A673 (cell line): Measurements from ENCODE around the gene PDHB.

Experiments
- EZH2 ChIP-seq: fragments of 200-600 bp; sonication (generic); IDR thresholded peaks from 2 replicates; pipeline ENCODE4 v1.6.1; 2017; ENCODE audit warnings: borderline replicate concordance, low read depth, mild to moderate bottlenecking, mixed read lengths, antibody characterized with exemption, low read length; ENCODE audit not compliant: poor library complexity, severe bottlenecking
- TF ChIP-seq, protein P1 (sequence below): fragments of 300-800, 200-600 bp; sonication (generic); conservative IDR thresholded peaks from 2 replicates; pipeline ENCODE4 v1.5.1; 2017; ENCODE audit warnings: low read depth, mild to moderate bottlenecking, antibody characterized with exemption, low read length, moderate library complexity, mixed read lengths

DNA sequence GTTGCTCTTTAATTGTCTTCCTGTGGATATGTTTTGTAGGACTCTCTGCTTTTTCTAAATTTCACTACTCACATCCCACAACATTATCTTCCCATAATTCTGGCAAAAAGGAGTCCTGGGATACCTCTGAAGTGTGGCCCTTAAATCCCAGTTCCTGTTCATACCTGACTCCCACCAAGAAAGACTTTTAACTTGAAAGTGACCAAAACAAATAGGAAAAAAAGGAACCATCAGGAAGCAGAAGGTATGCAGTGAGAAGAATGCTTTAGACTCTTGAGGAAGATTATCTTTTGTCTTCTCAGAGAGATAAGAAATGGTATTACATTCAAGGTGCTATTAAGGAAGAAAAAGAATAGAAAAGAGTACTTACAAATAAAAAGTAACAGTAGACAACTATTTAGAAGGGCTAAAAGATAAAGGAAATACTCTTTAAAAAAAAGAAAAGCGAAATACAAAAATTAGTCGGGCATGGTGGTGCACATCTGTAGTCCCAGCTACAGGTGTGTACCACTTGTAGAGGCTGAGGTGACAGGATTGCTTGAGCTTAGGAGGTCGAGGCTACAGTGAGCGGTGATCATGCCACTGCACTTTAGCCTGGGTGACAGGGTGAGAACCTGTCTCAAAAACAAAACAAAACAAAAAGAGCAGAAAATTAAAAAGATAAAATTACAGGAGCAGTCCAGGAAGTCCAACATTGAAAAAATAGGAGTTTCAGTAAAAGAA, 54.1 kb downstream of the PDHB start:
- TF ChIP-seq, protein P1, sequence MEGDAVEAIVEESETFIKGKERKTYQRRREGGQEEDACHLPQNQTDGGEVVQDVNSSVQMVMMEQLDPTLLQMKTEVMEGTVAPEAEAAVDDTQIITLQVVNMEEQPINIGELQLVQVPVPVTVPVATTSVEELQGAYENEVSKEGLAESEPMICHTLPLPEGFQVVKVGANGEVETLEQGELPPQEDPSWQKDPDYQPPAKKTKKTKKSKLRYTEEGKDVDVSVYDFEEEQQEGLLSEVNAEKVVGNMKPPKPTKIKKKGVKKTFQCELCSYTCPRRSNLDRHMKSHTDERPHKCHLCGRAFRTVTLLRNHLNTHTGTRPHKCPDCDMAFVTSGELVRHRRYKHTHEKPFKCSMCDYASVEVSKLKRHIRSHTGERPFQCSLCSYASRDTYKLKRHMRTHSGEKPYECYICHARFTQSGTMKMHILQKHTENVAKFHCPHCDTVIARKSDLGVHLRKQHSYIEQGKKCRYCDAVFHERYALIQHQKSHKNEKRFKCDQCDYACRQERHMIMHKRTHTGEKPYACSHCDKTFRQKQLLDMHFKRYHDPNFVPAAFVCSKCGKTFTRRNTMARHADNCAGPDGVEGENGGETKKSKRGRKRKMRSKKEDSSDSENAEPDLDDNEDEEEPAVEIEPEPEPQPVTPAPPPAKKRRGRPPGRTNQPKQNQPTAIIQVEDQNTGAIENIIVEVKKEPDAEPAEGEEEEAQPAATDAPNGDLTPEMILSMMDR: no peak
- no peak for TF ChIP-seq EZH2
